Progenitor cell of endocrine pancreas (in vitro differentiated cells): ENCODE results near the gene IL32. TPM values are rescaled to one million over a fixed set of nuclear protein-coding genes. Genes with fewer than 3 reads are reported as not detected.
A peak's percentile ranks its signal among the peaks of the same experiment; 100 is the strongest.

Source experiments
- DNase-seq: peaks from one replicate; pipeline ENCODE4 v3.0.0; 2021; ENCODE audit warnings: low spot score; ENCODE audit not compliant: unreplicated experiment
- H3K27ac Mint-ChIP-seq: 2 replicates; pipeline ENCODE4 v1.8.0; 2021; ENCODE audit warnings: mild to moderate bottlenecking, moderate library complexity, mixed read lengths
- H3K27me3 Mint-ChIP-seq: 2 replicates; pipeline ENCODE4 v1.8.0; 2021; ENCODE audit warnings: mixed read lengths
- H3K36me3 Mint-ChIP-seq: 2 replicates; pipeline ENCODE4 v1.8.0; 2022; ENCODE audit warnings: mixed read lengths; ENCODE audit not compliant: insufficient read depth
- H3K4me1 Mint-ChIP-seq: 2 replicates; pipeline ENCODE4 v1.8.0; 2021; ENCODE audit warnings: low read depth, mixed read lengths
- H3K4me3 Mint-ChIP-seq: 2 replicates; pipeline ENCODE4 v1.8.0; 2021; ENCODE audit warnings: low read depth, mild to moderate bottlenecking, moderate library complexity, mixed read lengths
- H3K9me3 Mint-ChIP-seq: 2 replicates; pipeline ENCODE4 v1.8.0; 2021; ENCODE audit warnings: low read depth, mixed read lengths
- CTCF ChIP-seq: fragments of 200-600 bp; sonication (generic); IDR thresholded peaks from one replicate; pipeline ENCODE4 v1.5.0; 2021; ENCODE audit warnings: antibody characterized with exemption, mild to moderate bottlenecking; ENCODE audit not compliant: unreplicated experiment
- total RNA-seq: library from RNA; stranded (reverse); gene quantifications from 2 replicates; pipeline ENCODE4 v1.2.1, GENCODE V29; 2021

IL32 gene
- total RNA-seq, 1 donor from 2014 or later = 2.9 TPM

GRCh38 chr16:3087243-3088235 lies 22.1 kb downstream of the IL32 start:
- H3K27me3 Mint-ChIP-seq = no peaks in the 10 kb centered on the region
- no peak overlapping the region for H3K4me3 Mint-ChIP-seq

GRCh38 chr16:3088450-3088849 lies 23.0 kb downstream of the IL32 start:
- no peak overlapping the region for H3K4me3 Mint-ChIP-seq
- no peaks in the 10 kb centered on the region for H3K36me3 Mint-ChIP-seq

More at GRCh38 chr16:3087243-3088235, 22.1 kb downstream of the IL32 start:
- Mint-ChIP-seq H3K36me3 (no peaks in the 10 kb centered on the region), H3K27ac (no peak overlapping the region), H3K4me1 (peaks cover 1% of the 10 kb centered on the region), H3K9me3 (no peaks in the 10 kb centered on the region)
- DNase-seq = no peak
- TF ChIP-seq CTCF = peak; percentile 23

GRCh38 chr16:3088925-3089716 lies 23.7 kb downstream of the IL32 start:
- Mint-ChIP-seq H3K27ac (no peak overlapping the region), H3K27me3 (no peaks in the 10 kb centered on the region), H3K4me1 (peaks cover 1% of the 10 kb centered on the region), H3K4me3 (no peak overlapping the region), H3K9me3 (no peaks in the 10 kb centered on the region), H3K36me3 (no peaks in the 10 kb centered on the region)
- no peak for DNase-seq
- TF ChIP-seq CTCF = no peak

More at GRCh38 chr16:3088450-3088849, 23.0 kb downstream of the IL32 start:
- TF ChIP-seq CTCF = no peak
- peaks cover 1% of the 10 kb centered on the region for H3K4me1 Mint-ChIP-seq
- no peak for DNase-seq
- H3K27me3 Mint-ChIP-seq = no peaks in the 10 kb centered on the region
- H3K9me3 Mint-ChIP-seq = no peaks in the 10 kb centered on the region
- H3K27ac Mint-ChIP-seq = no peak overlapping the region

- TF ChIP-seq CTCF = no peak
- Mint-ChIP-seq H3K27ac (no peak overlapping the region), H3K27me3 (no peaks in the 10 kb centered on the region), H3K9me3 (no peaks in the 10 kb centered on the region), H3K4me3 (no peak overlapping the region), H3K4me1 (peaks cover 1% of the 10 kb centered on the region), H3K36me3 (no peaks in the 10 kb centered on the region)
- DNase-seq = no peak
Observed at GRCh38 chr16:3089717-3090592, 24.5 kb downstream of the IL32 start.

GRCh38 chr16:3091551-3091950 lies 26.1 kb downstream of the IL32 start:
- Mint-ChIP-seq H3K9me3 (no peaks in the 10 kb centered on the region), H3K4me1 (peaks cover 1% of the 10 kb centered on the region), H3K4me3 (no peak overlapping the region), H3K27me3 (no peaks in the 10 kb centered on the region), H3K36me3 (no peaks in the 10 kb centered on the region), H3K27ac (no peak overlapping the region)
- TF ChIP-seq CTCF = no peak
- no peak for DNase-seq
